GM23248 (cell line): ENCODE results near the gene WDR7. TPM values are rescaled to one million over a fixed set of nuclear protein-coding genes. Genes with fewer than 3 reads are reported as not detected.
A peak's percentile ranks its signal among the peaks of the same experiment; 100 is the strongest.

Source experiments
- DNase-seq: peaks from one replicate; pipeline ENCODE4 v3.0.0-alpha.2; 2015
- H2AFZ ChIP-seq: fragments of 200-600 bp; sonication (generic); 2 replicates; pipeline ENCODE4 v1.6.1; 2016; ENCODE audit warnings: antibody characterized with exemption
- H3F3A ChIP-seq: fragments of 200-600 bp; sonication (generic); 2 replicates; pipeline ENCODE4 v1.6.1; 2016; ENCODE audit warnings: mild to moderate bottlenecking, antibody characterized with exemption, mixed run types; ENCODE audit not compliant: insufficient read depth
- H3K27ac ChIP-seq: fragments of 200-600 bp; sonication (generic); 2 replicates; pipeline ENCODE4 v1.5.1; 2016; ENCODE audit warnings: mild to moderate bottlenecking
- H3K27me3 ChIP-seq: fragments of 200-600 bp; sonication (generic); replicated peaks from 2 replicates; pipeline ENCODE4 v1.6.1; 2016; ENCODE audit warnings: mild to moderate bottlenecking; ENCODE audit not compliant: insufficient read depth
- H3K36me3 ChIP-seq: fragments of 200-600 bp; sonication (generic); 2 replicates; pipeline ENCODE4 v1.6.1; 2016; ENCODE audit warnings: low read depth, mild to moderate bottlenecking
- H3K4me1 ChIP-seq: fragments of 200-600 bp; sonication (generic); 2 replicates; pipeline ENCODE4 v1.6.1; 2016; ENCODE audit warnings: mild to moderate bottlenecking; ENCODE audit not compliant: insufficient read depth
- H3K4me2 ChIP-seq: fragments of 200-600 bp; sonication (generic); one replicate; pipeline ENCODE4 v1.6.1; 2016; ENCODE audit warnings: mild to moderate bottlenecking; ENCODE audit not compliant: unreplicated experiment
- H3K4me3 ChIP-seq: fragments of 200-600 bp; sonication (generic); 2 replicates; pipeline ENCODE4 v1.5.1; 2016; ENCODE audit warnings: mild to moderate bottlenecking
- H3K79me2 ChIP-seq: fragments of 200-600 bp; sonication (generic); 2 replicates; pipeline ENCODE4 v1.6.1; 2016; ENCODE audit warnings: mild to moderate bottlenecking; ENCODE audit not compliant: insufficient read depth
- H3K9ac ChIP-seq: fragments of 200-600 bp; sonication (generic); 2 replicates; pipeline ENCODE4 v1.6.1; 2016; ENCODE audit warnings: mild to moderate bottlenecking
- H3K9me2 ChIP-seq: fragments of 200-600 bp; sonication (generic); 2 replicates; pipeline ENCODE4 v1.6.1; 2016; ENCODE audit warnings: mixed run types, mild to moderate bottlenecking, moderate library complexity; ENCODE audit not compliant: insufficient read depth
- H3K9me3 ChIP-seq: fragments of 200-600 bp; sonication (generic); one replicate; pipeline ENCODE4 v1.6.1; 2017; ENCODE audit warnings: low read depth
- H4K20me1 ChIP-seq: fragments of 200-600 bp; sonication (generic); 2 replicates; pipeline ENCODE4 v1.6.0; 2016; ENCODE audit not compliant: insufficient read depth
- EZH2 ChIP-seq: fragments of 200-600 bp; sonication (generic); IDR thresholded peaks from 2 replicates; pipeline ENCODE4 v1.6.1; 2018; ENCODE audit warnings: antibody characterized with exemption, mild to moderate bottlenecking; ENCODE audit not compliant: insufficient read depth, poor library complexity, severe bottlenecking
- EZH2phosphoT487 ChIP-seq: fragments of 200-600 bp; sonication (generic); IDR thresholded peaks from 2 replicates; pipeline ENCODE4 v1.6.1; 2018; ENCODE audit warnings: antibody characterized with exemption, moderate library complexity, mild to moderate bottlenecking, low read depth; ENCODE audit not compliant: insufficient read depth
- WGBS, 2 experiments: methylation state at CpG; one replicate each; pipeline ENCODE4 v1.1.6; 2015 to 2017; ENCODE audit warnings: low lambda C conversion rate in 2 of 2, low coverage in 1 of 2; ENCODE audit errors: missing lambda C conversion rate in 2 of 2; 5-methylcytosine and 5-hydroxymethylcytosine counted together
- in situ Hi-C: fragments of 300-500 bp; cut with MboI; formaldehyde crosslinking; loops from 2 replicates; pipeline ENCODE4 v1.15.0; 2020
- polyA plus RNA-seq: library from polyadenylated mRNA; unstranded; fragments of >200 nt; fragmentation: Nextera tagmentation; extraction: Ambion mirVana; gene quantifications from 2 replicates; pipeline ENCODE4 v1.2.1, GENCODE V29; 2016
- total RNA-seq: library from RNA; depleted of rRNA; stranded (reverse); fragments of >200 nt; shearing (Covaris generic); gene quantifications from 2 replicates; pipeline ENCODE4 v1.2.3, GENCODE V29; 2014

WDR7 gene
- total and polyA plus RNA-seq, 2 experiments from 2014 or later = 6.7 to 8.3 TPM

DNA sequence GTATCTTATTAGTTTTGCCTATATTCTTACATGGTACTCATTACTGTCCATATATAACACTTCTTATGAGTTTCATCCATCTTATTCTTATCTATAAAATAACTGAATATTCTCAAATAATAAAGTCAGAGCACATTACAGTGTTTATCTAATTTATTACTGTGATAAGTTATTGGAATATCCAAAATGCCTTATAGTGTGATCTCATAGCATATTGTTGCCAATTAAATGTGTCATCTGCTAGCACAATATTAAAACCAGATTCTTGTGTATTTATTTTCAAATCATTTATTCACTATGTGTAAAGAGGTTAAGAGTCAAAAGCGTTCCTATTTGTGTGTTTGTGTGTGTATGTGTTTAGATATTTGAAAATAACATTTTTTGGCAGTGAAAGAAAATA lies 151.9 kb downstream of the WDR7 start:
- Histone ChIP-seq H3K4me2 (no peak overlapping the region), H3F3A (no peaks in the 10 kb centered on the region), H3K9me3 (no peaks in the 10 kb centered on the region), H2AFZ (no peak overlapping the region), H3K27me3 (no peaks in the 10 kb centered on the region), H3K27ac (no peak overlapping the region), H3K9me2 (peaks cover 3% of the 10 kb centered on the region; the same call in 1 of the 2 replicates), H4K20me1 (no peaks in the 10 kb centered on the region), H3K36me3 (no peaks in the 10 kb centered on the region), H3K4me3 (no peak overlapping the region), H3K9ac (no peak overlapping the region), H3K79me2 (no peaks in the 10 kb centered on the region), H3K4me1 (peaks cover 21% of the 10 kb centered on the region)
- in situ Hi-C loops = no loop called here
- peak; percentile 45 for DNase-seq
- TF ChIP-seq EZH2phosphoT487 = no peak
- WGBS, 2 experiments = 15 to 19% methylated on average over 1 of the region's 1 CpG

DNA sequence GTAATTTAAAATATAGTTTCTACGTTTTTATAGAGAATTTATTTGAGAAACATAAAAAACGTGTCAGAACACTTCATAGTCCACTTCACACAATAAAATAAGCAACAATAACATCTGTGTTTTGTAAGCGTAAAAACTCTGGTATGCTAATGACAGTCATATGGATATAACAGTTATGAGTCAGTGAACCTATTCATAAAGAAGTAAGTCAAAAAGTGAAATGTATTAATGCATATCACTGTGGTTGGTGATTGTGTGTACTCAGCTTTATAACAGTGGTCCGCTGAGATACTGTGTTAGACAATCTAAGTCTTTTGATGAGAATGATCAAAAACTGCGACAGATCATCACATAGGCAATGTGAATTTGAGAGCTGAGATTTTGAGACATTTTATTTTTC lies 153.2 kb downstream of the WDR7 start:
- no peak overlapping the region for H3K9ac ChIP-seq
- H3F3A ChIP-seq = no peaks in the 10 kb centered on the region
- no peaks in the 10 kb centered on the region for H3K79me2 ChIP-seq
- no peak for DNase-seq
- in situ Hi-C loops = no loop called here
- H3K9me3 ChIP-seq = no peaks in the 10 kb centered on the region
- no peak for TF ChIP-seq EZH2
- no peak for TF ChIP-seq EZH2phosphoT487
- no peaks in the 10 kb centered on the region for H3K27me3 ChIP-seq
- no peak overlapping the region for H3K4me2 ChIP-seq
- H3K27ac ChIP-seq = no peak overlapping the region
- H2AFZ ChIP-seq = no peak overlapping the region
- WGBS, 2 experiments = 93 to 97% methylated on average over 5 of the region's 5 CpGs
- H4K20me1 ChIP-seq = no peaks in the 10 kb centered on the region
- H3K36me3 ChIP-seq = no peaks in the 10 kb centered on the region
- H3K4me3 ChIP-seq = no peak overlapping the region
- peaks cover 3% of the 10 kb centered on the region; the same call in 1 of the 2 replicates for H3K9me2 ChIP-seq
- peaks cover 18% of the 10 kb centered on the region for H3K4me1 ChIP-seq

DNA sequence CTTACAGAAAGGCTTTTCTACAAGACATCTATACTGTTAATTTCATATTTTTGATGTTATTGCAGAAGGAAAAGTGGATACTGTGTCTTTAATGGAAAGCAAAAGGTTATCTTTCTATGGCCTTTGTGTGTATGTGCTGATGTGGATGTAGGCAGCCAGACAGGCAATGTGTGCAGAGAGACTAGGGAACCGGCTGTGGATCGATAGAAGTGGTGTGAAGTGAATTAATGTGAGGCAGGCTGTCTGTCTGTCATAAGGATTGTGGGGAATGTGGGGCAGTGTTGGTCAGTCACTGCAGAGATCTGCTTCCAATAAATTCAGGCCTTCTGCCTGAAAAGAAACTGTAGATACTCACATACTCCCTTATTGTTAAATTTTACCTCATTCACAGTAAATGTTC lies 156.7 kb downstream of the WDR7 start:
- Histone ChIP-seq H4K20me1 (no peaks in the 10 kb centered on the region), H3K27me3 (no peaks in the 10 kb centered on the region), H3K79me2 (no peaks in the 10 kb centered on the region), H3K9ac (no peak overlapping the region), H3K4me2 (no peak overlapping the region), H3F3A (no peaks in the 10 kb centered on the region), H3K27ac (no peak overlapping the region), H3K36me3 (no peaks in the 10 kb centered on the region), H3K4me1 (peaks cover 6% of the 10 kb centered on the region), H3K4me3 (no peak overlapping the region), H2AFZ (no peak overlapping the region), H3K9me3 (no peaks in the 10 kb centered on the region), H3K9me2 (no peaks in the 10 kb centered on the region)
- in situ Hi-C loops = no loop called here
- TF ChIP-seq EZH2phosphoT487 (no peak), EZH2 (no peak)
- no peak for DNase-seq
- 80 to 88% methylated on average over 2 of the region's 2 CpGs for WGBS, 2 experiments

DNA sequence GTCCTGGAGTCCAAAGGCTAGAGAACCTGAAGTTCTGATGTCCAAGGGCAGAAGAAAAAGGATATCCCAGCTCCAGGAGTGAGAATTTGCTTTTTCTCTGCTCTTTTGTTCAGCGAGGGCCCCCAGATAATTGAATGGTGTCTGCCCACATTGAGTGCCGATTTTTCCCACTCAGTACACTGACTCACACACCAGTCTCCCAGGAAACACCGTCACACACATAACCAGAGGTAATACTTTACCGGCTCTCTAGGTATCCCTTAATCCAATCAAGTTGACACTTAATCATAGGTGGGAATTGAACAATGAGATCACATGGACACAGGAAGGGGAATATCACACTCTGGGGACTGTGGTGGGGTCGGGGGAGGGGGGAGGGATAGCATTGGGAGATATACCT lies 161.5 kb downstream of the WDR7 start:
- 97 to 99% methylated on average over 4 of the region's 5 CpGs for WGBS, 2 experiments
- no peak overlapping the region for H3K4me3 ChIP-seq
- H3K36me3 ChIP-seq = no peaks in the 10 kb centered on the region
- no peak overlapping the region for H3K27ac ChIP-seq
- no peak for DNase-seq
- H3K4me1 ChIP-seq = no peaks in the 10 kb centered on the region
- H3K9me2 ChIP-seq = no peaks in the 10 kb centered on the region
- no peaks in the 10 kb centered on the region for H3F3A ChIP-seq
- TF ChIP-seq EZH2 (no peak), EZH2phosphoT487 (no peak)
- no peak overlapping the region for H3K4me2 ChIP-seq
- in situ Hi-C loops = no loop called here
- H3K9ac ChIP-seq = no peak overlapping the region
- H3K9me3 ChIP-seq = no peaks in the 10 kb centered on the region
- H3K27me3 ChIP-seq = no peaks in the 10 kb centered on the region
- H3K79me2 ChIP-seq = no peaks in the 10 kb centered on the region
- H4K20me1 ChIP-seq = no peaks in the 10 kb centered on the region
- H2AFZ ChIP-seq = no peak overlapping the region

DNA sequence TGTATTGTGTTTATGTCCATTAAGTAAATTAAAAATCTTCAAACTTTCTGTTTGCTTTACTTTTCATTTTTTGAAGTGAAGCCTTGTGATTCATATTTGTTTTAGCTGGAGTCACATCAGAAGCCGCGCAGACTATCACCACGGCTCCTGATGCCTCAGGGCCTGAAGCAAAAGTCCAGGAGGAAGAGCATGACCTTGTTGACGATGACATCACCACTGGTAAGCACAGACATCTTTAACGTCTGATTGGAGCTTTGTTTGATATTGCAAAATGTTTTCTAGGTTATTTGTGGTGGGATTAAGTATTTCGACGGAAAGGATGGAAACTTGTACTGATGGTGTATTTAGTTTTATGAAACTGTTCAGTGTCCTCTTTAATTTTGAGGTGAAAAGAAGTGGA lies 164.8 kb downstream of the WDR7 start:
- Histone ChIP-seq H3K36me3 (no peaks in the 10 kb centered on the region), H4K20me1 (no peaks in the 10 kb centered on the region), H3K9me2 (no peaks in the 10 kb centered on the region), H3K9me3 (no peaks in the 10 kb centered on the region), H3K27me3 (no peaks in the 10 kb centered on the region), H2AFZ (no peak overlapping the region), H3K27ac (no peak overlapping the region), H3K4me1 (no peaks in the 10 kb centered on the region), H3F3A (no peaks in the 10 kb centered on the region), H3K4me2 (no peak overlapping the region), H3K9ac (no peak overlapping the region), H3K4me3 (no peak overlapping the region), H3K79me2 (no peaks in the 10 kb centered on the region)
- TF ChIP-seq EZH2phosphoT487 (no peak), EZH2 (no peak)
- no peak for DNase-seq
- in situ Hi-C loops = no loop called here
- 92 to 94% methylated on average over 7 of the region's 7 CpGs for WGBS, 2 experiments
